LoVo (cell line): ENCODE results near the gene PLEKHH1.
"Not testable (repeated sequence)": the region's sequence is repeated elsewhere in the genome, so short reads cannot be mapped to it uniquely, and the experiment has no call there.

Source experiments
- DNase-seq: peaks from one replicate; pipeline ENCODE4 v3.0.0-alpha.2; 2016; ENCODE audit warnings: low spot score

PLEKHH1 gene

GRCh38 chr14:67583711-67584644 lies 50.9 kb downstream of the PLEKHH1 start:
- DNase-seq: peak; percentile 36

GRCh38 chr14:67584978-67585377 lies 51.9 kb downstream of the PLEKHH1 start:
- DNase-seq: no peak

- DNase-seq: no peak
These were observed 53.3 kb downstream of the PLEKHH1 start for GRCh38 chr14:67586369-67586768.

GRCh38 chr14:67589204-67589770 lies 56.2 kb downstream of the PLEKHH1 start:
- DNase-seq: no peak

- not testable (repeated sequence) for DNase-seq
These were observed 60.6 kb downstream of the PLEKHH1 start for GRCh38 chr14:67593650-67594049.

- no peak for DNase-seq
These were observed 62.3 kb downstream of the PLEKHH1 start for GRCh38 chr14:67595392-67595791.

- peak; percentile 91 for DNase-seq
These were observed 66.8 kb downstream of the PLEKHH1 start, which contains the start of gene PIGH for GRCh38 chr14:67599698-67600561. Gene PIGH, minus strand, starts transcription at chr14:67600268. Its CDS starts 65 bp downstream, at chr14:67600203.

- not testable (repeated sequence) for DNase-seq
These were observed 67.5 kb downstream of the PLEKHH1 start for GRCh38 chr14:67600562-67600974.

GRCh38 chr14:67602076-67602475 lies 69.0 kb downstream of the PLEKHH1 start:
- no peak for DNase-seq

GRCh38 chr14:67602995-67603545 lies 70.0 kb downstream of the PLEKHH1 start:
- DNase-seq: no peak

- no peak for DNase-seq
These were observed 74.6 kb downstream of the PLEKHH1 start for GRCh38 chr14:67607646-67608045.

- DNase-seq: no peak
These were observed 76.7 kb downstream of the PLEKHH1 start for GRCh38 chr14:67609642-67610310.

GRCh38 chr14:67610491-67610890 lies 77.4 kb downstream of the PLEKHH1 start:
- DNase-seq: no peak

GRCh38 chr14:67618617-67619063 lies 85.5 kb downstream of the PLEKHH1 start:
- peak; percentile 68 for DNase-seq

- DNase-seq: peak; percentile 99
These were observed 86.5 kb downstream of the PLEKHH1 start, which contains the start of gene ARG2 for GRCh38 chr14:67619446-67620216. Gene ARG2, plus strand, starts transcription at chr14:67619920. Its CDS starts 58 bp downstream, at chr14:67619978.

- DNase-seq: no peak
These were observed 87.2 kb downstream of the PLEKHH1 start for GRCh38 chr14:67620217-67620785.

GRCh38 chr14:67622675-67623074 lies 89.6 kb downstream of the PLEKHH1 start:
- no peak for DNase-seq

- DNase-seq: no peak
These were observed 90.0 kb downstream of the PLEKHH1 start for GRCh38 chr14:67623114-67623513.

- not testable (repeated sequence) for DNase-seq
These were observed 93.0 kb downstream of the PLEKHH1 start for GRCh38 chr14:67626131-67626530.

- no peak for DNase-seq
These were observed 94.4 kb downstream of the PLEKHH1 start for GRCh38 chr14:67627519-67627918.
